Measurements from ENCODE around the gene KCMF1.
A peak's percentile ranks its signal among the peaks of the same experiment; 100 is the strongest.

KCMF1 gene

GRCh38 chr2:85071096-85071495 is 100.1 kb downstream of the KCMF1 start:
- Histone ChIP-seq H3K9ac (ENCODE audit: low read length) (no peak overlapping the region), H3K27me3 (ENCODE audit: control insufficient read depth, insufficient read depth, low read length) (peaks cover 6% of the 10 kb centered on the region), H3K36me3 (ENCODE audit: control insufficient read depth, low read depth, low read length) (no peaks in the 10 kb centered on the region), H3K4me1 (ENCODE audit: control insufficient read depth, low read depth, low read length) (peaks cover 3% of the 10 kb centered on the region), H3K27ac (ENCODE audit: low read length) (no peak overlapping the region), H3K4me3 (ENCODE audit: low read length) (no peak overlapping the region), H3K9me3 (ENCODE audit: control insufficient read depth, low read depth, low read length) (no peaks in the 10 kb centered on the region)

GRCh38 chr2:85073033-85073432 is 102.1 kb downstream of the KCMF1 start:
- Histone ChIP-seq H3K27ac (ENCODE audit: low read length) (no peak overlapping the region), H3K9me3 (ENCODE audit: control insufficient read depth, low read depth, low read length) (no peaks in the 10 kb centered on the region), H3K36me3 (ENCODE audit: control insufficient read depth, low read depth, low read length) (no peaks in the 10 kb centered on the region)

GRCh38 chr2:85076618-85077274 is 105.8 kb downstream of the KCMF1 start:
- H3K27ac ChIP-seq (ENCODE audit: low read length) = no peak overlapping the region
- H3K27me3 ChIP-seq (ENCODE audit: control insufficient read depth, insufficient read depth, low read length) = no peaks in the 10 kb centered on the region
- no peaks in the 10 kb centered on the region for H3K36me3 ChIP-seq (ENCODE audit: control insufficient read depth, low read depth, low read length)
- no peaks in the 10 kb centered on the region for H3K4me1 ChIP-seq (ENCODE audit: control insufficient read depth, low read depth, low read length)
- H3K4me3 ChIP-seq (ENCODE audit: low read length) = no peak overlapping the region
- no peak overlapping the region for H3K9ac ChIP-seq (ENCODE audit: low read length)
- no peaks in the 10 kb centered on the region for H3K9me3 ChIP-seq (ENCODE audit: control insufficient read depth, low read depth, low read length)

More at GRCh38 chr2:85073033-85073432, 102.1 kb downstream of the KCMF1 start:
- Histone ChIP-seq H3K9ac (ENCODE audit: low read length) (no peak overlapping the region), H3K4me3 (ENCODE audit: low read length) (no peak overlapping the region), H3K27me3 (ENCODE audit: control insufficient read depth, insufficient read depth, low read length) (no peaks in the 10 kb centered on the region), H3K4me1 (ENCODE audit: control insufficient read depth, low read depth, low read length) (no peaks in the 10 kb centered on the region)

GRCh38 chr2:85077859-85078419 is 107.0 kb downstream of the KCMF1 start:
- no peak overlapping the region for H3K9ac ChIP-seq (ENCODE audit: low read length)
- H3K4me3 ChIP-seq (ENCODE audit: low read length) = no peak overlapping the region
- H3K27me3 ChIP-seq (ENCODE audit: control insufficient read depth, insufficient read depth, low read length) = no peaks in the 10 kb centered on the region
- no peaks in the 10 kb centered on the region for H3K4me1 ChIP-seq (ENCODE audit: control insufficient read depth, low read depth, low read length)
- no peaks in the 10 kb centered on the region for H3K9me3 ChIP-seq (ENCODE audit: control insufficient read depth, low read depth, low read length)
- H3K27ac ChIP-seq (ENCODE audit: low read length) = no peak overlapping the region
- no peaks in the 10 kb centered on the region for H3K36me3 ChIP-seq (ENCODE audit: control insufficient read depth, low read depth, low read length)

DNA sequence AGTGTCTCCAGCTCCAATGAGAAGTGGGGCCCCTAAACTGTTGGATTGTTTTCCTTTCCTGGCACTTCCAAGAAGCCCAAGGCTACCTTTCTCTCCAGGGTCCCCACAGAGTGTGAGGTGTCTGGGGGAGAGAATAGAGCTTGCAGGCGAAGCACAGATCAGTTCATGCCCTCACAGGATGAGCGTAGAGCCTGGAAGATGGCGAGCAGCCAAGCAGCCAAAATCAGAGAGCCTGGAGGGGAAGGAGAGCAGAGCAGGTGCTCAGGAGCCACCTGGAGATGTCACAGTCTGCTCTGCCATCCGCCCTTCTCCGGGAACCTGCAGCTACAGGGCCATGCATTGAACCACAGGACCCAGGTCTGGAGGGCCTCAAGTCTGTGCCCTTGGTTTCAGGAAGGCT is 107.6 kb downstream of the KCMF1 start:
- Histone ChIP-seq H3K4me1 (ENCODE audit: control insufficient read depth, low read depth, low read length) (no peaks in the 10 kb centered on the region), H3K27ac (ENCODE audit: low read length) (no peak overlapping the region), H3K27me3 (ENCODE audit: control insufficient read depth, insufficient read depth, low read length) (no peaks in the 10 kb centered on the region), H3K4me3 (ENCODE audit: low read length) (no peak overlapping the region), H3K36me3 (ENCODE audit: control insufficient read depth, low read depth, low read length) (no peaks in the 10 kb centered on the region), H3K9me3 (ENCODE audit: control insufficient read depth, low read depth, low read length) (no peaks in the 10 kb centered on the region), H3K9ac (ENCODE audit: low read length) (no peak overlapping the region)

- Histone ChIP-seq H3K4me1 (ENCODE audit: control insufficient read depth, low read depth, low read length) (no peaks in the 10 kb centered on the region), H3K9ac (ENCODE audit: low read length) (no peak overlapping the region), H3K27ac (ENCODE audit: low read length) (no peak overlapping the region), H3K9me3 (ENCODE audit: control insufficient read depth, low read depth, low read length) (no peaks in the 10 kb centered on the region), H3K27me3 (ENCODE audit: control insufficient read depth, insufficient read depth, low read length) (no peaks in the 10 kb centered on the region), H3K4me3 (ENCODE audit: low read length) (no peak overlapping the region), H3K36me3 (ENCODE audit: control insufficient read depth, low read depth, low read length) (no peaks in the 10 kb centered on the region)
Observed at GRCh38 chr2:85083092-85083491, 112.1 kb downstream of the KCMF1 start.

GRCh38 chr2:85085563-85085962 is 114.6 kb downstream of the KCMF1 start:
- no peak overlapping the region for H3K9ac ChIP-seq (ENCODE audit: low read length)
- no peak overlapping the region for H3K4me3 ChIP-seq (ENCODE audit: low read length)

GRCh38 chr2:85087541-85087940 is 116.6 kb downstream of the KCMF1 start:
- Histone ChIP-seq H3K27me3 (ENCODE audit: control insufficient read depth, insufficient read depth, low read length) (no peaks in the 10 kb centered on the region), H3K9ac (ENCODE audit: low read length) (no peak overlapping the region), H3K27ac (ENCODE audit: low read length) (no peak overlapping the region), H3K4me3 (ENCODE audit: low read length) (no peak overlapping the region), H3K9me3 (ENCODE audit: control insufficient read depth, low read depth, low read length) (no peaks in the 10 kb centered on the region), H3K4me1 (ENCODE audit: control insufficient read depth, low read depth, low read length) (peaks cover 20% of the 10 kb centered on the region), H3K36me3 (ENCODE audit: control insufficient read depth, low read depth, low read length) (no peaks in the 10 kb centered on the region)

More at GRCh38 chr2:85085563-85085962, 114.6 kb downstream of the KCMF1 start:
- Histone ChIP-seq H3K36me3 (ENCODE audit: control insufficient read depth, low read depth, low read length) (no peaks in the 10 kb centered on the region), H3K27me3 (ENCODE audit: control insufficient read depth, insufficient read depth, low read length) (no peaks in the 10 kb centered on the region), H3K4me1 (ENCODE audit: control insufficient read depth, low read depth, low read length) (peaks cover 20% of the 10 kb centered on the region), H3K9me3 (ENCODE audit: control insufficient read depth, low read depth, low read length) (no peaks in the 10 kb centered on the region), H3K27ac (ENCODE audit: low read length) (no peak overlapping the region)

DNA sequence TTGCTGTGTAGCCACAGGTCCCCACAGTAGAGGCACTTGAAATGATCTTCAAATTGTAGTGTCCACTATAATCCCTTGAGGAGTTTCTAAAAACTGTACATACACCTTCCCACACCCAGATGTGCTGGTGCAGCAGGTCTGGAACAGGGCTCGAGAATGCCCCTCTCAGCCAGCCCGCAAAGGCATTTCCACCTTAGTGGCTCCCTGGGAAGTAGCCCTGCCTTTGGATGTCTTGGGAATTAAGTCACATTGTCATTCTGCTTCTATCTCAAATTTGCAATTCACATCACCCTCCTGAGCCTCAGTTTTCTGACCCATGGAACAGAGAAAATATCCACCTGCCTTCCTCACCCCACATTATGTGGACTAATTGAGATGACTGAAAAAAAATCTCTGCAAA is 118.0 kb downstream of the KCMF1 start:
- Histone ChIP-seq H3K9ac (ENCODE audit: low read length) (no peak overlapping the region), H3K4me1 (ENCODE audit: control insufficient read depth, low read depth, low read length) (peaks cover 20% of the 10 kb centered on the region), H3K27ac (ENCODE audit: low read length) (no peak overlapping the region), H3K9me3 (ENCODE audit: control insufficient read depth, low read depth, low read length) (no peaks in the 10 kb centered on the region), H3K27me3 (ENCODE audit: control insufficient read depth, insufficient read depth, low read length) (no peaks in the 10 kb centered on the region), H3K4me3 (ENCODE audit: low read length) (peak overlapping the region; percentile 13), H3K36me3 (ENCODE audit: control insufficient read depth, low read depth, low read length) (no peaks in the 10 kb centered on the region)

GRCh38 chr2:85089585-85089984 is 118.6 kb downstream of the KCMF1 start:
- Histone ChIP-seq H3K9me3 (ENCODE audit: control insufficient read depth, low read depth, low read length) (no peaks in the 10 kb centered on the region), H3K4me3 (ENCODE audit: low read length) (peak overlapping the region; percentile 13), H3K9ac (ENCODE audit: low read length) (no peak overlapping the region), H3K27ac (ENCODE audit: low read length) (no peak overlapping the region), H3K27me3 (ENCODE audit: control insufficient read depth, insufficient read depth, low read length) (no peaks in the 10 kb centered on the region), H3K4me1 (ENCODE audit: control insufficient read depth, low read depth, low read length) (peaks cover 20% of the 10 kb centered on the region), H3K36me3 (ENCODE audit: control insufficient read depth, low read depth, low read length) (no peaks in the 10 kb centered on the region)

GRCh38 chr2:85091838-85092237 is 120.9 kb downstream of the KCMF1 start:
- Histone ChIP-seq H3K4me3 (ENCODE audit: low read length) (no peak overlapping the region), H3K36me3 (ENCODE audit: control insufficient read depth, low read depth, low read length) (no peaks in the 10 kb centered on the region), H3K27me3 (ENCODE audit: control insufficient read depth, insufficient read depth, low read length) (no peaks in the 10 kb centered on the region), H3K4me1 (ENCODE audit: control insufficient read depth, low read depth, low read length) (peaks cover 20% of the 10 kb centered on the region), H3K9ac (ENCODE audit: low read length) (no peak overlapping the region), H3K27ac (ENCODE audit: low read length) (no peak overlapping the region), H3K9me3 (ENCODE audit: control insufficient read depth, low read depth, low read length) (no peaks in the 10 kb centered on the region)

GRCh38 chr2:85095094-85095493 is 124.1 kb downstream of the KCMF1 start:
- Histone ChIP-seq H3K36me3 (ENCODE audit: control insufficient read depth, low read depth, low read length) (no peaks in the 10 kb centered on the region), H3K27me3 (ENCODE audit: control insufficient read depth, insufficient read depth, low read length) (no peaks in the 10 kb centered on the region), H3K4me3 (ENCODE audit: low read length) (no peak overlapping the region), H3K9me3 (ENCODE audit: control insufficient read depth, low read depth, low read length) (no peaks in the 10 kb centered on the region), H3K27ac (ENCODE audit: low read length) (no peak overlapping the region), H3K4me1 (ENCODE audit: control insufficient read depth, low read depth, low read length) (peaks cover 4% of the 10 kb centered on the region), H3K9ac (ENCODE audit: low read length) (no peak overlapping the region)

All from iPS-18a (cell line).